PC-3 (cell line): ENCODE results near the gene SH3D19. TPM values are rescaled to one million over a fixed set of nuclear protein-coding genes. Genes with fewer than 3 reads are reported as not detected.

Experiments
- ATAC-seq: fragments of 200-7000 bp; cut with Tn5 transposase; 2 replicates; pipeline ENCODE4 v1.9.1; 2020; ENCODE audit warnings: mild to moderate bottlenecking, moderate library complexity
- BruUV-seq: library from RNA; stranded (reverse); fragments of 400-500 nt; replicated peaks from 2 replicates; lab custom pipeline; 2021; lab: Mats Ljungman, UMichigan
- CTCF ChIA-PET: fragments of 300-600 bp; sonication (Branson Sonifier 250); formaldehyde crosslinking; loops from one replicate; lab custom pipeline; 2022; ENCODE audit warnings: antibody characterized with exemption; lab: Charles Lee
- POLR2A ChIA-PET: fragments of 300-600 bp; sonication (Branson Sonifier 250); formaldehyde crosslinking; loops from one replicate; lab custom pipeline; 2022; ENCODE audit warnings: antibody characterized with exemption; ENCODE audit not compliant: unreplicated experiment; lab: Charles Lee
- DNase-seq: peaks from one replicate; pipeline ENCODE4 v3.0.0-alpha.2; 2015
- H2AFZ ChIP-seq: fragments of 300-600 bp; sonication (generic); 2 replicates; pipeline ENCODE4 v1.6.0; 2016; ENCODE audit warnings: antibody characterized with exemption, low read length
- H3F3A ChIP-seq: fragments of 300-600 bp; sonication (generic); one replicate; pipeline ENCODE4 v1.6.0; 2017; ENCODE audit warnings: antibody characterized with exemption, low read length, control low read depth, mild to moderate bottlenecking; ENCODE audit not compliant: unreplicated experiment
- H3K27ac ChIP-seq: fragments of 300-600 bp; sonication (generic); 2 replicates; pipeline ENCODE4 v1.5.1; 2016; ENCODE audit warnings: mild to moderate bottlenecking, low read length
- H3K27me3 ChIP-seq: fragments of 300-600 bp; sonication (generic); 2 replicates; pipeline ENCODE4 v1.6.1; 2016; ENCODE audit warnings: low read length, mixed read lengths
- H3K36me3 ChIP-seq: fragments of 300-600 bp; sonication (generic); 2 replicates; pipeline ENCODE4 v1.6.1; 2016; ENCODE audit warnings: low read depth, mixed run types, low read length, mixed read lengths
- H3K4me1 ChIP-seq: fragments of 300-600 bp; sonication (generic); 2 replicates; pipeline ENCODE4 v1.5.1; 2016; ENCODE audit warnings: low read length; ENCODE audit not compliant: insufficient read depth
- H3K4me2 ChIP-seq: fragments of 300-600 bp; sonication (generic); 2 replicates; pipeline ENCODE4 v1.6.0; 2016; ENCODE audit warnings: low read length
- H3K4me3 ChIP-seq: fragments of 300-600 bp; sonication (generic); 2 replicates; pipeline ENCODE4 v1.5.1; 2016; ENCODE audit warnings: mild to moderate bottlenecking, low read length, mixed read lengths
- H3K79me2 ChIP-seq: fragments of 300-600 bp; sonication (generic); 2 replicates; pipeline ENCODE4 v1.6.1; 2017; ENCODE audit warnings: low read length, mixed read lengths
- H3K9ac ChIP-seq: fragments of 300-600 bp; sonication (generic); 2 replicates; pipeline ENCODE4 v1.6.0; 2016; ENCODE audit warnings: mild to moderate bottlenecking, low read length
- H3K9me2 ChIP-seq: fragments of 300-600 bp; sonication (generic); replicated peaks from 2 replicates; pipeline ENCODE4 v1.6.1; 2016; ENCODE audit warnings: mixed run types, low read length, mixed read lengths
- H3K9me3 ChIP-seq: fragments of 300-600 bp; sonication (generic); 2 replicates; pipeline ENCODE4 v1.6.1; 2016; ENCODE audit warnings: low read length, mixed read lengths
- H4K20me1 ChIP-seq: fragments of 300-600 bp; sonication (generic); 2 replicates; pipeline ENCODE4 v1.6.1; 2016; ENCODE audit warnings: low read length, mixed read lengths
- EZH2 ChIP-seq: fragments of 300-600 bp; sonication (generic); IDR thresholded peaks from one replicate; pipeline ENCODE4 v1.6.1; 2017; ENCODE audit warnings: antibody characterized with exemption, mild to moderate bottlenecking, low read length; ENCODE audit not compliant: unreplicated experiment
- EZH2phosphoT487 ChIP-seq: fragments of 300-600 bp; sonication (generic); IDR thresholded peaks from 2 replicates; pipeline ENCODE4 v1.6.1; 2018; ENCODE audit warnings: mild to moderate bottlenecking, antibody characterized with exemption, low read length, borderline replicate concordance
- intact Hi-C: fragments of 100-400 bp; cut with micrococcal nuclease; formaldehyde crosslinking; loops from 2 replicates; pipeline ENCODE4 v1.9.0; 2023
- total RNA-seq: library from RNA; depleted of rRNA; stranded (reverse); fragments of >200 nt; gene quantifications from 2 replicates; pipeline ENCODE4 v1.2.3, GENCODE V29; 2014
- TF ChIP-seq, protein P1 (sequence below): fragments of 300-600 bp; sonication (generic); conservative IDR thresholded peaks from 2 replicates; pipeline ENCODE4 v1.5.1; 2017; ENCODE audit warnings: antibody characterized with exemption, low read depth, mild to moderate bottlenecking, low read length

SH3D19 gene
- total RNA-seq, 1 experiment from 2014 or later, result 30.1 TPM

DNA sequence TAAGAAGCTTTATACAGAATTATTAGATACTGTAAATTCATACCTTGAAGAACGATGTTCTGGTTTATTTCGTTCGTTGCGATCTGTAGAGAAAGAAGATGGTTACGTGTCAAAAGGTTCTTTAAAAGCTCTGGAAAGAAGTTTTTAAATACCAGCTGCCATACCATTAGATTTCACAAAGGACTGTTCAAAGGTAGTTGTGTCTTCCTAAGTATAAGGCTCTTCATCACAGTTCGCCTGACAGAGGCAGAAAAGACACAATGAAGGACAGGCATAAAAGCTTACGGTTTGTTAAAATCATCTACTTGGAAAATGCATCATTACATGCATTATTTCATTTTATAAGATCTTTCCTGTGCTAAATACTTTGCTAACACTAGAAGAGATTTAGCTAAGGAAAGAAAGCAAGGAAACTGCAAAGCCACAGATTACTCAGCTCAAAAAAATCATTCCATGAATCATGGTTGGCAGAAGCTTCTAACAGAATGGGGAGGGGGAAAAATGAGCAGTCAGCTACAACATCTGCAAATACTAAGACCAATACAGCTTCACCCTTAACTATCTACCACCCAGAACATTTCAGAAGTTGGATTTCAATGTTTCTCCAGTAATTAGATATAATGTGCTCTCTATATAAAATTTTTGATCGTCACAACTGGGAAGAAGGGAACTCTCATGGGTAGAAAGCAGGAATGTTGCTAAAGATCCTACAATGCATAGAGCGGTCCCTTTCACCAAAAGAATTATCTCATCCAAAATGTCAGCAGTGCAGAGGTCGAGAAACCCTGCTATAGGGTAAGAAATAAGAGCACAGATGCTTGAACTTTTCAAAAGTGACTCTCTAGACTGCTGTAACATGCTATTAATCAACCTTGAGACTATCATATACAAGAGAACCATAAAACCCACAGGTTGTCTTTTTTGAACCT is 99.1 kb downstream of the SH3D19 start:
- Histone ChIP-seq H3K4me2 (peak overlapping the region; percentile 76), H2AFZ (no peak overlapping the region), H3K4me1 (peaks cover 37% of the 10 kb centered on the region), H4K20me1 (no peaks in the 10 kb centered on the region), H3K27ac (peak overlapping the region; percentile 52), H3K9ac (no peak overlapping the region), H3K9me3 (no peaks in the 10 kb centered on the region), H3K36me3 (no peaks in the 10 kb centered on the region), H3K9me2 (no peaks in the 10 kb centered on the region), H3K4me3 (peak overlapping the region; percentile 40; the same call in 1 of the 2 replicates), H3F3A (no peaks in the 10 kb centered on the region), H3K79me2 (peaks cover 26% of the 10 kb centered on the region), H3K27me3 (no peaks in the 10 kb centered on the region)
- peak; percentile 77 for ATAC-seq
- peak; percentile 80 for DNase-seq
- ChIA-PET POLR2A (no interaction called here), CTCF (no interaction called here)
- intact Hi-C loops, result loop anchor here (5.0 kb wide), 1 partner anchor 59 kb away; no protein-coding TSS in a partner anchor
- no TSS peak for BruUV-seq
- TF ChIP-seq, protein P1, sequence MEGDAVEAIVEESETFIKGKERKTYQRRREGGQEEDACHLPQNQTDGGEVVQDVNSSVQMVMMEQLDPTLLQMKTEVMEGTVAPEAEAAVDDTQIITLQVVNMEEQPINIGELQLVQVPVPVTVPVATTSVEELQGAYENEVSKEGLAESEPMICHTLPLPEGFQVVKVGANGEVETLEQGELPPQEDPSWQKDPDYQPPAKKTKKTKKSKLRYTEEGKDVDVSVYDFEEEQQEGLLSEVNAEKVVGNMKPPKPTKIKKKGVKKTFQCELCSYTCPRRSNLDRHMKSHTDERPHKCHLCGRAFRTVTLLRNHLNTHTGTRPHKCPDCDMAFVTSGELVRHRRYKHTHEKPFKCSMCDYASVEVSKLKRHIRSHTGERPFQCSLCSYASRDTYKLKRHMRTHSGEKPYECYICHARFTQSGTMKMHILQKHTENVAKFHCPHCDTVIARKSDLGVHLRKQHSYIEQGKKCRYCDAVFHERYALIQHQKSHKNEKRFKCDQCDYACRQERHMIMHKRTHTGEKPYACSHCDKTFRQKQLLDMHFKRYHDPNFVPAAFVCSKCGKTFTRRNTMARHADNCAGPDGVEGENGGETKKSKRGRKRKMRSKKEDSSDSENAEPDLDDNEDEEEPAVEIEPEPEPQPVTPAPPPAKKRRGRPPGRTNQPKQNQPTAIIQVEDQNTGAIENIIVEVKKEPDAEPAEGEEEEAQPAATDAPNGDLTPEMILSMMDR, result no peak
- TF ChIP-seq EZH2 (no peak), EZH2phosphoT487 (no peak)

GRCh38 chr4:151223465-151223864 is 101.9 kb downstream of the SH3D19 start:
- no TSS peak for BruUV-seq
- CTCF ChIA-PET, result no interaction called here

GRCh38 chr4:151219948-151220347 is 105.5 kb downstream of the SH3D19 start:
- no peak overlapping the region for H3K4me3 ChIP-seq
- H3K27me3 ChIP-seq, result no peaks in the 10 kb centered on the region
- H3F3A ChIP-seq, result no peaks in the 10 kb centered on the region
- CTCF ChIA-PET, result no interaction called here
- no peak overlapping the region for H2AFZ ChIP-seq
- no peaks in the 10 kb centered on the region for H4K20me1 ChIP-seq
- DNase-seq, result no peak
- H3K36me3 ChIP-seq, result no peaks in the 10 kb centered on the region
- H3K4me2 ChIP-seq, result no peak overlapping the region
- no peaks in the 10 kb centered on the region for H3K9me2 ChIP-seq
- TF ChIP-seq EZH2phosphoT487 (no peak), EZH2 (no peak)
- TF ChIP-seq, protein P1, result no peak
- POLR2A ChIA-PET, result no interaction called here
- 0 out of 2 replicates have a peak, but pooled peaks cover 4% of the 10 kb centered on the region for H3K4me1 ChIP-seq
- intact Hi-C loops, result no loop called here
- BruUV-seq, result no TSS peak
- H3K9ac ChIP-seq, result no peak overlapping the region
- no peaks in the 10 kb centered on the region for H3K79me2 ChIP-seq
- no peaks in the 10 kb centered on the region for H3K9me3 ChIP-seq
- no peak overlapping the region for H3K27ac ChIP-seq
- ATAC-seq, result no peak

More at GRCh38 chr4:151223465-151223864, 101.9 kb downstream of the SH3D19 start:
- no peak overlapping the region for H3K4me2 ChIP-seq
- TF ChIP-seq EZH2, result no peak
- H4K20me1 ChIP-seq, result no peaks in the 10 kb centered on the region
- intact Hi-C loops, result no loop called here
- ATAC-seq (no peak), DNase-seq (no peak)
- no peaks in the 10 kb centered on the region for H3F3A ChIP-seq
- H3K9ac ChIP-seq, result no peak overlapping the region
- no peaks in the 10 kb centered on the region for H3K9me3 ChIP-seq
- no peaks in the 10 kb centered on the region for H3K36me3 ChIP-seq
- H3K79me2 ChIP-seq, result peaks cover 18% of the 10 kb centered on the region
- no peaks in the 10 kb centered on the region for H3K9me2 ChIP-seq
- no peak overlapping the region for H2AFZ ChIP-seq
- no peaks in the 10 kb centered on the region for H3K27me3 ChIP-seq
- POLR2A ChIA-PET, result no interaction called here
- no peak overlapping the region for H3K4me3 ChIP-seq
- no peak overlapping the region for H3K27ac ChIP-seq
- H3K4me1 ChIP-seq, result peaks cover 34% of the 10 kb centered on the region
